Ishikawa (cell line): ENCODE data around the gene AHSP.

ENCODE experiments used
- CEBPB ChIP-seq: IDR thresholded peaks from 2 replicates; pipeline ENCODE4 v1.6.1; 2012
- CREB1 ChIP-seq: IDR thresholded peaks from 2 replicates; pipeline ENCODE4 v1.6.1; 2012; ENCODE audit warnings: low read depth
- EP300 ChIP-seq: IDR thresholded peaks from 2 replicates; pipeline ENCODE4 v1.6.1; 2012; ENCODE audit warnings: borderline replicate concordance
- RAD21 ChIP-seq: IDR thresholded peaks from 2 replicates; pipeline ENCODE4 v1.6.1; 2012; ENCODE audit warnings: low read depth
- TAF1 ChIP-seq: IDR thresholded peaks from 2 replicates; pipeline ENCODE4 v1.6.1; 2012; ENCODE audit warnings: low read depth, mild to moderate bottlenecking
- TCF12 ChIP-seq: IDR thresholded peaks from 2 replicates; pipeline ENCODE4 v1.6.1; 2012; ENCODE audit warnings: low read depth
- TF ChIP-seq, protein P1 (sequence below): IDR thresholded peaks from 2 replicates; pipeline ENCODE4 v1.6.1; 2012
- TF ChIP-seq, protein P2 (sequence below): IDR thresholded peaks from 2 replicates; pipeline ENCODE4 v1.6.1; 2012; ENCODE audit warnings: low read depth, mild to moderate bottlenecking

DNA sequence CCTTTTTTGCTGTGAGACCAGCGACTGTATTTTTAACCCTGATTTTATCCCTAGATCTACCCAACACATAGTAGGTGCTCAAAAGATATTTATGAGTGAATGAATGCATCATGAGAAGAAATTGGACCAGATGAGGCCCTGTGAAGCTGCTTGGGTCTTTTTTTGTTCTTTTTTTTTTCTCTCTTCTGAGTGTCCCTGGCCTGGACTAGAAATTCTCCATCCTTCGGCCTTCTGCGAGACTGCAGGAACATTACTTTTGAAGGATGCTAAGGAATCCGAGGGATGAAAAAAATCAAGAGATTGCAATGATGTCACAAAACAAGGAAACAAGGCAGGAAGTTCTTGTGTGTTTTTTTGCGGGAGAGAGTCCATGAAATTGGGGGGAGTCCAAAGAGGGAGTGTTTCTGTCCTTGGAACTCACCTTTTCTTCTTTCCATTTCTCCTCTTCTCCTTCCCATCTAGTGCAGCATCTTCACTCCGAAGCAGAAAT, 18.9 kb upstream of the AHSP start:
- TF ChIP-seq EP300 (no peak), TCF12 (no peak), CREB1 (no peak), CEBPB (no peak), RAD21 (no peak), TAF1 (no peak)
- TF ChIP-seq, protein P1, sequence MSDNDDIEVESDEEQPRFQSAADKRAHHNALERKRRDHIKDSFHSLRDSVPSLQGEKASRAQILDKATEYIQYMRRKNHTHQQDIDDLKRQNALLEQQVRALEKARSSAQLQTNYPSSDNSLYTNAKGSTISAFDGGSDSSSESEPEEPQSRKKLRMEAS = no peak
- TF ChIP-seq, protein P2, sequence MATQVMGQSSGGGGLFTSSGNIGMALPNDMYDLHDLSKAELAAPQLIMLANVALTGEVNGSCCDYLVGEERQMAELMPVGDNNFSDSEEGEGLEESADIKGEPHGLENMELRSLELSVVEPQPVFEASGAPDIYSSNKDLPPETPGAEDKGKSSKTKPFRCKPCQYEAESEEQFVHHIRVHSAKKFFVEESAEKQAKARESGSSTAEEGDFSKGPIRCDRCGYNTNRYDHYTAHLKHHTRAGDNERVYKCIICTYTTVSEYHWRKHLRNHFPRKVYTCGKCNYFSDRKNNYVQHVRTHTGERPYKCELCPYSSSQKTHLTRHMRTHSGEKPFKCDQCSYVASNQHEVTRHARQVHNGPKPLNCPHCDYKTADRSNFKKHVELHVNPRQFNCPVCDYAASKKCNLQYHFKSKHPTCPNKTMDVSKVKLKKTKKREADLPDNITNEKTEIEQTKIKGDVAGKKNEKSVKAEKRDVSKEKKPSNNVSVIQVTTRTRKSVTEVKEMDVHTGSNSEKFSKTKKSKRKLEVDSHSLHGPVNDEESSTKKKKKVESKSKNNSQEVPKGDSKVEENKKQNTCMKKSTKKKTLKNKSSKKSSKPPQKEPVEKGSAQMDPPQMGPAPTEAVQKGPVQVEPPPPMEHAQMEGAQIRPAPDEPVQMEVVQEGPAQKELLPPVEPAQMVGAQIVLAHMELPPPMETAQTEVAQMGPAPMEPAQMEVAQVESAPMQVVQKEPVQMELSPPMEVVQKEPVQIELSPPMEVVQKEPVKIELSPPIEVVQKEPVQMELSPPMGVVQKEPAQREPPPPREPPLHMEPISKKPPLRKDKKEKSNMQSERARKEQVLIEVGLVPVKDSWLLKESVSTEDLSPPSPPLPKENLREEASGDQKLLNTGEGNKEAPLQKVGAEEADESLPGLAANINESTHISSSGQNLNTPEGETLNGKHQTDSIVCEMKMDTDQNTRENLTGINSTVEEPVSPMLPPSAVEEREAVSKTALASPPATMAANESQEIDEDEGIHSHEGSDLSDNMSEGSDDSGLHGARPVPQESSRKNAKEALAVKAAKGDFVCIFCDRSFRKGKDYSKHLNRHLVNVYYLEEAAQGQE = no peak
